ENCODE results near the gene ABCG1.

DNA sequence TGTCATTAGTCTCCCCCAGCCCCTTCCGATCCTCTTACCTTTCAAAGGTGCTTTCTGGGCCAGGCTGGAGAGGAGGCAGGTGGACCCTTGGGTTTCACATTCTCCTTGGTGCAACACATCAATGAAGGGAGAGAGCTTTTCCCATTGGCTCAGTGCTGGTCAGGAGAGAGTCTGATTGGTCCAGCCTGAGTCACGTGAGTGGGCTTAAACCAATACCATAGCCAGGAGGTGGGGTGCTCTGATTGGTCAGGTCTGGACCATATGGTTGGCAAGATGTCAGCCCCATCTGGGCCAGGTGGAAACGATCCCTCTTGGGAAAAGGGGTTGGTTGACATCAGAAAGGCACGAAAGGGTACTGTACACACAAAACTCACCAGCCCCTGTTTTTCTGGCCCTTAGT lies 44.8 kb upstream of the ABCG1 start:
- TF ChIP-seq, protein P1, sequence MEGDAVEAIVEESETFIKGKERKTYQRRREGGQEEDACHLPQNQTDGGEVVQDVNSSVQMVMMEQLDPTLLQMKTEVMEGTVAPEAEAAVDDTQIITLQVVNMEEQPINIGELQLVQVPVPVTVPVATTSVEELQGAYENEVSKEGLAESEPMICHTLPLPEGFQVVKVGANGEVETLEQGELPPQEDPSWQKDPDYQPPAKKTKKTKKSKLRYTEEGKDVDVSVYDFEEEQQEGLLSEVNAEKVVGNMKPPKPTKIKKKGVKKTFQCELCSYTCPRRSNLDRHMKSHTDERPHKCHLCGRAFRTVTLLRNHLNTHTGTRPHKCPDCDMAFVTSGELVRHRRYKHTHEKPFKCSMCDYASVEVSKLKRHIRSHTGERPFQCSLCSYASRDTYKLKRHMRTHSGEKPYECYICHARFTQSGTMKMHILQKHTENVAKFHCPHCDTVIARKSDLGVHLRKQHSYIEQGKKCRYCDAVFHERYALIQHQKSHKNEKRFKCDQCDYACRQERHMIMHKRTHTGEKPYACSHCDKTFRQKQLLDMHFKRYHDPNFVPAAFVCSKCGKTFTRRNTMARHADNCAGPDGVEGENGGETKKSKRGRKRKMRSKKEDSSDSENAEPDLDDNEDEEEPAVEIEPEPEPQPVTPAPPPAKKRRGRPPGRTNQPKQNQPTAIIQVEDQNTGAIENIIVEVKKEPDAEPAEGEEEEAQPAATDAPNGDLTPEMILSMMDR (IDR thresholded peaks at IDR 0.05), result no peak
- TF ChIP-seq POLR2AphosphoS5 (IDR thresholded peaks at IDR 0.05) (no peak), POLR2A (IDR thresholded peaks at IDR 0.05) (no peak)
